ENCODE results near the gene GRID2. TPM values are rescaled to one million over a fixed set of nuclear protein-coding genes. Genes with fewer than 3 reads are reported as not detected.

Gene GRID2
- total RNA-seq, 1 experiment from 2014 or later, result 2.2 TPM

DNA sequence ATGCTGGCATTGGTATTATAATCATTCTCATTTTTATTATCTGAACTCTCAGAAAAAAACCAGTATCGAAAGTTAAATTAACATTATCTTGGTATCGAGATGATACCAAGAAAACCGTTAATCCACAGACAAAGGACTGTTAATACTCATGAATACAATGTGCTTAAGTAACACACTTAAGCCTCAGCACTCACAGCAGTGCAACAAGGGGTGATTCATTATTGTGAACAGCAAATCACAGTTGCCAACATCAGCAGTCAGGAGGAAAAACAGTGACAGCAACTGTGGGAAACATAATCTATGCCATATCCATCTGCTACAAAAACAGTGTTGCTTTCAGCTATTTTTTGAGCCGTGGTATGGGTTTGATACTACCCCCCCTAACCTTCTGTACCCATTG, 1313.8 kb downstream of the GRID2 start:
- ATAC-seq (no peak), DNase-seq (no peak)
- H4K20me1 ChIP-seq (ENCODE audit: low read length), result no peaks in the 10 kb centered on the region
- no peaks in the 10 kb centered on the region for H3K9me3 ChIP-seq (ENCODE audit: low read length)
- H3K27ac ChIP-seq (ENCODE audit: low read length), result no peak overlapping the region
- intact Hi-C loops (cut with micrococcal nuclease), result no loop called here
- no peak overlapping the region for H3K9ac ChIP-seq (ENCODE audit: low read length)
- H3K27me3 ChIP-seq (ENCODE audit: low read length), result no peaks in the 10 kb centered on the region
- H3K9me2 ChIP-seq (replicated peaks; ENCODE audit: low read length), result no peaks in the 10 kb centered on the region
- TF ChIP-seq, protein P1, sequence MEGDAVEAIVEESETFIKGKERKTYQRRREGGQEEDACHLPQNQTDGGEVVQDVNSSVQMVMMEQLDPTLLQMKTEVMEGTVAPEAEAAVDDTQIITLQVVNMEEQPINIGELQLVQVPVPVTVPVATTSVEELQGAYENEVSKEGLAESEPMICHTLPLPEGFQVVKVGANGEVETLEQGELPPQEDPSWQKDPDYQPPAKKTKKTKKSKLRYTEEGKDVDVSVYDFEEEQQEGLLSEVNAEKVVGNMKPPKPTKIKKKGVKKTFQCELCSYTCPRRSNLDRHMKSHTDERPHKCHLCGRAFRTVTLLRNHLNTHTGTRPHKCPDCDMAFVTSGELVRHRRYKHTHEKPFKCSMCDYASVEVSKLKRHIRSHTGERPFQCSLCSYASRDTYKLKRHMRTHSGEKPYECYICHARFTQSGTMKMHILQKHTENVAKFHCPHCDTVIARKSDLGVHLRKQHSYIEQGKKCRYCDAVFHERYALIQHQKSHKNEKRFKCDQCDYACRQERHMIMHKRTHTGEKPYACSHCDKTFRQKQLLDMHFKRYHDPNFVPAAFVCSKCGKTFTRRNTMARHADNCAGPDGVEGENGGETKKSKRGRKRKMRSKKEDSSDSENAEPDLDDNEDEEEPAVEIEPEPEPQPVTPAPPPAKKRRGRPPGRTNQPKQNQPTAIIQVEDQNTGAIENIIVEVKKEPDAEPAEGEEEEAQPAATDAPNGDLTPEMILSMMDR (conservative IDR thresholded peaks at IDR 0.05; ENCODE audit: low read depth, low read length), result no peak
- no peak for TF ChIP-seq EZH2phosphoT487 (IDR thresholded peaks at IDR 0.05; ENCODE audit: borderline replicate concordance, low read length)
- no peak for TF ChIP-seq EZH2 (IDR thresholded peaks at IDR 0.05; ENCODE audit: low read length, unreplicated experiment)
- no peaks in the 10 kb centered on the region for H3F3A ChIP-seq (ENCODE audit: low read length, unreplicated experiment)
- H3K4me2 ChIP-seq (ENCODE audit: low read length), result no peak overlapping the region
- ChIA-PET CTCF (no interaction called here), POLR2A (ENCODE audit: unreplicated experiment) (no interaction called here)
- no peaks in the 10 kb centered on the region for H3K79me2 ChIP-seq (ENCODE audit: low read length)
- H2AFZ ChIP-seq (ENCODE audit: low read length), result no peak overlapping the region
- BruUV-seq (replicated peaks), result no TSS peak
- no peak overlapping the region for H3K4me3 ChIP-seq (ENCODE audit: low read length)
- H3K4me1 ChIP-seq (ENCODE audit: insufficient read depth, low read length), result no peaks in the 10 kb centered on the region
- H3K36me3 ChIP-seq (ENCODE audit: low read depth, low read length), result no peaks in the 10 kb centered on the region

DNA sequence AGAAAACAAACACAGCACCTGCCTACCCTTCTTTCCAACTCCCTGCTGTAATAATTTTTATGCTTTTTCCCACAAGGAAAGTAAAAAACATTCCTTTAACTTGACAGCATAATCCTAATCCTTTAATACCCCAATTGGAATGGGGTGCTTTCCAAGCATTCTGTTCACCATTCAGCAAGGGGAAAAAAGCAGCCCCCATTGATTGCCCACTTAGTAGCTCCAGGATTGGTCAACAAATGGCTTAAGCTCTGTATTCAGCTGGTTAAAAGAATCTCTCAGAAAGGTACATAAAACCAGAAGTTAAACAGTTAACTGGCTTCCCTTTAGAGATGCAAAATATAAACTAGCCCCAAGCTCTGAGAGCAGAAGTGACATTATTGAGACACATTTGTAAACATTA, 1330.0 kb downstream of the GRID2 start:
- no peaks in the 10 kb centered on the region for H3K36me3 ChIP-seq (ENCODE audit: low read depth, low read length)
- BruUV-seq (replicated peaks), result no TSS peak
- ChIA-PET CTCF (no interaction called here), POLR2A (ENCODE audit: unreplicated experiment) (no interaction called here)
- no peaks in the 10 kb centered on the region for H4K20me1 ChIP-seq (ENCODE audit: low read length)
- DNase-seq (no peak), ATAC-seq (no peak)
- H3K27me3 ChIP-seq (ENCODE audit: low read length), result no peaks in the 10 kb centered on the region
- H3K9me2 ChIP-seq (replicated peaks; ENCODE audit: low read length), result no peaks in the 10 kb centered on the region
- intact Hi-C loops (cut with micrococcal nuclease), result no loop called here
- H3K9ac ChIP-seq (ENCODE audit: low read length), result no peak overlapping the region
- TF ChIP-seq, protein P1 (conservative IDR thresholded peaks at IDR 0.05; ENCODE audit: low read depth, low read length), result no peak
- TF ChIP-seq EZH2 (IDR thresholded peaks at IDR 0.05; ENCODE audit: low read length, unreplicated experiment), result no peak
- TF ChIP-seq EZH2phosphoT487 (IDR thresholded peaks at IDR 0.05; ENCODE audit: borderline replicate concordance, low read length), result no peak
- H3K4me3 ChIP-seq (ENCODE audit: low read length), result no peak overlapping the region
- no peak overlapping the region for H2AFZ ChIP-seq (ENCODE audit: low read length)
- H3K9me3 ChIP-seq (ENCODE audit: low read length), result no peaks in the 10 kb centered on the region
- no peaks in the 10 kb centered on the region for H3K4me1 ChIP-seq (ENCODE audit: insufficient read depth, low read length)
- H3K4me2 ChIP-seq (ENCODE audit: low read length), result no peak overlapping the region
- H3F3A ChIP-seq (ENCODE audit: low read length, unreplicated experiment), result no peaks in the 10 kb centered on the region
- no peak overlapping the region for H3K27ac ChIP-seq (ENCODE audit: low read length)
- no peaks in the 10 kb centered on the region for H3K79me2 ChIP-seq (ENCODE audit: low read length)

DNA sequence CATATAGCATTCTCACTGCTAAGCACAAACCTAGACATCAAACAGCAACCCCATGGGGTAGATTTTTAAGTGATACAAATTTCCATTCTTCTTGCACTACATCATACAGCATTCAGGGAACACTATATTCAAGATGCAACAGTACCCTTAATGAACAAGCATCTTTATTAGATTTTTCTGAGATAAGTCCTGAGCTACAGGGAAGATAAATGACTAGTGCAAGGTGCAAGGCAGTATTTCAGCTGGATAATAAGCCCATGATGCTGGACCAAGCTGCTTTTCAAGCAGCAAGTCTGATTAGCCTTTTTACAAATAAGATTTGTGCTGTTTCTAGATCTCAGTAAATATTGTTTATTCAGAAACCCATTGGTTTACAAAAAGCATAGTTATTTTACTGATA, 1332.2 kb downstream of the GRID2 start:
- no peak for DNase-seq
- H3K9me3 ChIP-seq (ENCODE audit: low read length), result no peaks in the 10 kb centered on the region
- ChIA-PET CTCF (no interaction called here), POLR2A (ENCODE audit: unreplicated experiment) (no interaction called here)
- intact Hi-C loops (cut with micrococcal nuclease), result no loop called here
- no peaks in the 10 kb centered on the region for H3K9me2 ChIP-seq (replicated peaks; ENCODE audit: low read length)
- TF ChIP-seq EZH2phosphoT487 (IDR thresholded peaks at IDR 0.05; ENCODE audit: borderline replicate concordance, low read length) (no peak), EZH2 (IDR thresholded peaks at IDR 0.05; ENCODE audit: low read length, unreplicated experiment) (no peak)
- TF ChIP-seq, protein P1 (conservative IDR thresholded peaks at IDR 0.05; ENCODE audit: low read depth, low read length), result no peak
- BruUV-seq (replicated peaks), result no TSS peak
- no peak for ATAC-seq
- no peak overlapping the region for H3K27ac ChIP-seq (ENCODE audit: low read length)
- no peaks in the 10 kb centered on the region for H3K79me2 ChIP-seq (ENCODE audit: low read length)
- H4K20me1 ChIP-seq (ENCODE audit: low read length), result no peaks in the 10 kb centered on the region
- H3K4me2 ChIP-seq (ENCODE audit: low read length), result no peak overlapping the region
- no peaks in the 10 kb centered on the region for H3F3A ChIP-seq (ENCODE audit: low read length, unreplicated experiment)
- H3K9ac ChIP-seq (ENCODE audit: low read length), result no peak overlapping the region
- no peaks in the 10 kb centered on the region for H3K4me1 ChIP-seq (ENCODE audit: insufficient read depth, low read length)
- H3K27me3 ChIP-seq (ENCODE audit: low read length), result no peaks in the 10 kb centered on the region
- no peak overlapping the region for H2AFZ ChIP-seq (ENCODE audit: low read length)
- H3K36me3 ChIP-seq (ENCODE audit: low read depth, low read length), result no peaks in the 10 kb centered on the region
- no peak overlapping the region for H3K4me3 ChIP-seq (ENCODE audit: low read length)
